Chondrocyte (in vitro differentiated cells): ENCODE results near the gene DPH2. TPM values are rescaled to one million over a fixed set of nuclear protein-coding genes. Genes with fewer than 3 reads are reported as not detected.

Experiments
- DNase-seq: peaks from one replicate; pipeline ENCODE4 v3.0.0; 2021; ENCODE audit warnings: mixed read lengths, low spot score
- H3K27ac Mint-ChIP-seq: one replicate; pipeline ENCODE4 v1.8.0; 2021; ENCODE audit warnings: mild to moderate bottlenecking, moderate library complexity, mixed read lengths; ENCODE audit not compliant: unreplicated experiment
- H3K27me3 Mint-ChIP-seq: 2 replicates; pipeline ENCODE4 v1.8.0; 2021; ENCODE audit warnings: low read depth, mixed read lengths
- H3K36me3 Mint-ChIP-seq: 2 replicates; pipeline ENCODE4 v1.8.0; 2021; ENCODE audit warnings: low read depth, mixed read lengths
- H3K4me1 Mint-ChIP-seq: 2 replicates; pipeline ENCODE4 v1.8.0; 2021; ENCODE audit warnings: low read depth, mild to moderate bottlenecking, mixed read lengths
- H3K4me3 Mint-ChIP-seq: one replicate; pipeline ENCODE4 v1.8.0; 2021; ENCODE audit warnings: mild to moderate bottlenecking, moderate library complexity, mixed read lengths; ENCODE audit not compliant: unreplicated experiment
- H3K9me3 Mint-ChIP-seq: 2 replicates; pipeline ENCODE4 v1.8.0; 2021; ENCODE audit warnings: low read depth, mixed read lengths
- CTCF ChIP-seq: fragments of 200-600 bp; sonication (generic); IDR thresholded peaks from 2 replicates; pipeline ENCODE4 v1.5.0; 2021; ENCODE audit warnings: antibody characterized with exemption, mild to moderate bottlenecking, moderate library complexity
- total RNA-seq: library from RNA; stranded (reverse); gene quantifications from 3 replicates; pipeline ENCODE4 v1.2.1, GENCODE V29; 2021

DPH2 gene
- total RNA-seq, 1 donor from 2014 or later, result 22.4 TPM

- TF ChIP-seq CTCF, result no peak
- Mint-ChIP-seq H3K27ac (peak overlapping the region; percentile 88), H3K4me3 (peak overlapping the region; percentile 85), H3K36me3 (no peaks in the 10 kb centered on the region), H3K9me3 (no peaks in the 10 kb centered on the region), H3K27me3 (no peaks in the 10 kb centered on the region), H3K4me1 (peaks cover 25% of the 10 kb centered on the region)
- DNase-seq, result no peak
Observed at GRCh38 chr1:43992232-43992995, 22.6 kb downstream of the DPH2 start.

DNA sequence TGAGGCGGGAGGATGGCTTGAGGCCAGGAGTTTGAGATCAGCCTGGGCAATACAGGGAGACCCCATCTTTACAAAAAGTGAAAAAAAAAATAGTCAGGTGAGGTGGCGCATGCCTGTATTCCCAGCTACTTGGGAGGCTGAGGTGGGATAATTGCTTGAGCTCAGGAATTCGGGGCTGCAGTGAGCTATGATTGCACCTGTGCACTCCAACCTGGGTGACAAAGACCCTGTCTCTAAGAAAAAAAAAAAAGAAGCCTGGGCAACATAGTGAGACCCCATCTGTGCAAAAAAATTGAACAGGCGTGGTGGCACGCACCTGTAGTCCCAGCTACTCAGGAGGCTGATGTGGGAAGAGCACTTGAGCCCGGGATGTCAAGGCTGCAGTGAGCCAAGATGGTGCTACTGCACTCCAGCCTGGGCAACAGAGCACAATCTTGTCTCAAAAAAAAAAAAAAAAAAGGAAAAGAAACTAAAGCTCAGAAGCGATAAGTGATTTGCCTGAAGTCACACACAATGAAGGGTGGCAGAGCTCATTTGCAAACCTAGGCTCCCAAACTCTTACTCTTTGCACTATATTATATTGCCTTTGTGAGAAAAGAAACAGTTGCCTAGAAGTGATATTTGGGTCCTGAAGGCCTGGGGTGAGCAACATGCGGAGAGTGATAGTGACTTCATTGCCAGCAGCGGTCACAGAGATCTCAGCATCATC is 23.6 kb downstream of the DPH2 start:
- Mint-ChIP-seq H3K4me1 (peaks cover 25% of the 10 kb centered on the region), H3K27me3 (no peaks in the 10 kb centered on the region), H3K36me3 (no peaks in the 10 kb centered on the region), H3K9me3 (no peaks in the 10 kb centered on the region), H3K4me3 (no peak overlapping the region), H3K27ac (no peak overlapping the region)
- TF ChIP-seq CTCF, result no peak
- DNase-seq, result no peak

GRCh38 chr1:43994071-43994470 is 24.3 kb downstream of the DPH2 start:
- H3K27me3 Mint-ChIP-seq, result no peaks in the 10 kb centered on the region
- H3K4me3 Mint-ChIP-seq, result no peak overlapping the region
- no peak for TF ChIP-seq CTCF
- H3K4me1 Mint-ChIP-seq, result peaks cover 25% of the 10 kb centered on the region
- no peaks in the 10 kb centered on the region for H3K36me3 Mint-ChIP-seq
- H3K9me3 Mint-ChIP-seq, result no peaks in the 10 kb centered on the region
- DNase-seq, result no peak
- H3K27ac Mint-ChIP-seq, result no peak overlapping the region

- peak; percentile 57 for TF ChIP-seq CTCF
Observed at GRCh38 chr1:43994794-43995790, 25.3 kb downstream of the DPH2 start.

More at GRCh38 chr1:43994794-43995790, 25.3 kb downstream of the DPH2 start:
- Mint-ChIP-seq H3K27ac (no peak overlapping the region), H3K36me3 (peaks cover 3% of the 10 kb centered on the region), H3K4me1 (peaks cover 25% of the 10 kb centered on the region), H3K4me3 (no peak overlapping the region), H3K27me3 (no peaks in the 10 kb centered on the region), H3K9me3 (no peaks in the 10 kb centered on the region)
- no peak for DNase-seq
